ENCODE data around the gene VWA2.

Gene VWA2

GRCh38 chr10:114313139-114313538 is 74.1 kb downstream of the VWA2 start:
- Histone ChIP-seq H3K79me2 (ENCODE audit: low read length) (no peaks in the 10 kb centered on the region), H3K36me3 (replicated peaks; ENCODE audit: insufficient read depth, low read length) (no peaks in the 10 kb centered on the region), H2AFZ (ENCODE audit: low read length) (no peak overlapping the region), H3K27me3 (replicated peaks; ENCODE audit: insufficient read depth, low read length) (no peaks in the 10 kb centered on the region), H3K4me2 (ENCODE audit: low read depth, low read length) (no peak overlapping the region), H3K9me2 (replicated peaks; ENCODE audit: insufficient read depth, low read length) (no peaks in the 10 kb centered on the region), H3K4me1 (ENCODE audit: low read length) (no peaks in the 10 kb centered on the region), H3K4me3 (ENCODE audit: low read length) (no peak overlapping the region), H3F3A (ENCODE audit: insufficient read depth, low read length) (no peaks in the 10 kb centered on the region), H3K27ac (ENCODE audit: low read length) (no peak overlapping the region), H3K9me3 (replicated peaks; ENCODE audit: insufficient read depth, low read length) (no peaks in the 10 kb centered on the region), H3K9ac (ENCODE audit: low read length) (no peak overlapping the region), H4K20me1 (ENCODE audit: insufficient read depth, low read length) (no peaks in the 10 kb centered on the region)
- no peak for DNase-seq
- TF ChIP-seq EZH2phosphoT487 (IDR thresholded peaks at IDR 0.05; ENCODE audit: low read length) (no peak), EZH2 (optimal IDR thresholded peaks at IDR 0.05; ENCODE audit: low read depth, low read length) (no peak), CTCF (IDR thresholded peaks at IDR 0.05; ENCODE audit: low read length) (no peak)

GRCh38 chr10:114313866-114314265 is 74.8 kb downstream of the VWA2 start:
- DNase-seq = no peak
- H3K4me1 ChIP-seq (ENCODE audit: low read length) = no peaks in the 10 kb centered on the region
- H3K9me2 ChIP-seq (replicated peaks; ENCODE audit: insufficient read depth, low read length) = no peaks in the 10 kb centered on the region
- no peaks in the 10 kb centered on the region for H3K9me3 ChIP-seq (replicated peaks; ENCODE audit: insufficient read depth, low read length)
- no peak overlapping the region for H3K4me2 ChIP-seq (ENCODE audit: low read depth, low read length)
- TF ChIP-seq EZH2phosphoT487 (IDR thresholded peaks at IDR 0.05; ENCODE audit: low read length) (no peak), CTCF (IDR thresholded peaks at IDR 0.05; ENCODE audit: low read length) (no peak), EZH2 (optimal IDR thresholded peaks at IDR 0.05; ENCODE audit: low read depth, low read length) (no peak)
- H4K20me1 ChIP-seq (ENCODE audit: insufficient read depth, low read length) = no peaks in the 10 kb centered on the region
- H3K27ac ChIP-seq (ENCODE audit: low read length) = no peak overlapping the region
- H2AFZ ChIP-seq (ENCODE audit: low read length) = no peak overlapping the region
- H3F3A ChIP-seq (ENCODE audit: insufficient read depth, low read length) = no peaks in the 10 kb centered on the region
- H3K79me2 ChIP-seq (ENCODE audit: low read length) = no peaks in the 10 kb centered on the region
- H3K36me3 ChIP-seq (replicated peaks; ENCODE audit: insufficient read depth, low read length) = no peaks in the 10 kb centered on the region
- H3K4me3 ChIP-seq (ENCODE audit: low read length) = no peak overlapping the region
- H3K27me3 ChIP-seq (replicated peaks; ENCODE audit: insufficient read depth, low read length) = no peaks in the 10 kb centered on the region
- H3K9ac ChIP-seq (ENCODE audit: low read length) = no peak overlapping the region

GRCh38 chr10:114315566-114316420 is 76.7 kb downstream of the VWA2 start:
- Histone ChIP-seq H3F3A (ENCODE audit: insufficient read depth, low read length) (no peaks in the 10 kb centered on the region), H3K79me2 (ENCODE audit: low read length) (no peaks in the 10 kb centered on the region), H3K9me3 (replicated peaks; ENCODE audit: insufficient read depth, low read length) (no peaks in the 10 kb centered on the region), H3K9me2 (replicated peaks; ENCODE audit: insufficient read depth, low read length) (no peaks in the 10 kb centered on the region), H3K36me3 (replicated peaks; ENCODE audit: insufficient read depth, low read length) (no peaks in the 10 kb centered on the region), H3K4me2 (ENCODE audit: low read depth, low read length) (no peak overlapping the region), H3K27ac (ENCODE audit: low read length) (no peak overlapping the region), H3K4me1 (ENCODE audit: low read length) (no peaks in the 10 kb centered on the region), H3K27me3 (replicated peaks; ENCODE audit: insufficient read depth, low read length) (no peaks in the 10 kb centered on the region), H3K9ac (ENCODE audit: low read length) (no peak overlapping the region), H2AFZ (ENCODE audit: low read length) (no peak overlapping the region), H4K20me1 (ENCODE audit: insufficient read depth, low read length) (no peaks in the 10 kb centered on the region), H3K4me3 (ENCODE audit: low read length) (no peak overlapping the region)
- DNase-seq = no peak
- TF ChIP-seq CTCF (IDR thresholded peaks at IDR 0.05; ENCODE audit: low read length) (no peak), EZH2phosphoT487 (IDR thresholded peaks at IDR 0.05; ENCODE audit: low read length) (no peak), EZH2 (optimal IDR thresholded peaks at IDR 0.05; ENCODE audit: low read depth, low read length) (no peak)

Data from MM.1S (cell line).